Stimulated activated CD4-positive, alpha-beta T cell treated with anti-CD3 and anti-CD28 coated beads, Interleukin-12 subunit alpha, Interleukin-12 subunit beta, amount 100 ng/mL, for 4 hours (primary cell): ENCODE results near the gene MED26.

ENCODE experiments used
- DNase-seq: peaks from one replicate; pipeline ENCODE4 v3.0.0-alpha.2; 2020

The MED26 gene

GRCh38 chr19:16649734-16650133, 21.7 kb upstream of the MED26 start:
- DNase-seq = no peak

DNA sequence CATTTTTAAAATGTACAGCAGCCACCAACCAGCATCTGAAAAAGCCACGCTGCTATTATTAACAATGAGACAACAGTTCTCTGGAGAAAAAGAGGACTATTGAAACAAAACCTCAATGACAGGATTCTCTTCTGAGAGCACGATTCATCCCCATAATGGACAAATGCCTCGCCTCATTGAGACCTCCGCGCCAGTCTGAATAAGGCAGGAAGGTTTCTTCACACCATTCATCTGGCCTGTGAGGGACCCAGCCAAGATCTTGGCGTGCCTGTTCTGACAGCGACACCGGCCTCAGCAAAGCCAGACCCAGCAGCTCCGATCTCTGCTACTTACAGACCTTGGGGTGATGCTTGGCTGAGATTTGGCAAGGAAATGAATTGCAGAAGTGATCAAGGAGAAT, 17.1 kb upstream of the MED26 start:
- DNase-seq = no peak

DNA sequence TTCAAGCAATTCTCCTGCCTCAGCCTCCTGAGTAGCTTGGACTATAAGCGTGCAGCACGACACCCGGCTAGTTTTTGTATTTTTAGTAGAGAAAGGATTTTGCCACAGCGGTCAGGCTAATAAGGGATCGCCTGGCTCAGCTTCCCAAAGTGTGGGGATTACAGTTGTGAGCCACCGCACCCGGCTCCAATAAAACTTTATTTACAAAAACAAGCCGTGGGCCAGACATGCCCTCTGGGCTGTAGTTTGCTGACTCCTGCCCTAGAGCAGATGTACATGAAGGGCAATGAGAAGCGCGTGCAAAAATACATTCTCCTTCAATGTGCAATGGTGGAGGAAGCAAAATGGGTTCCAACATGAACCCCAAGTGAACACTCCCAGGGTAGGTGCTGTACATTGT, 13.7 kb upstream of the MED26 start:
- no peak for DNase-seq

DNA sequence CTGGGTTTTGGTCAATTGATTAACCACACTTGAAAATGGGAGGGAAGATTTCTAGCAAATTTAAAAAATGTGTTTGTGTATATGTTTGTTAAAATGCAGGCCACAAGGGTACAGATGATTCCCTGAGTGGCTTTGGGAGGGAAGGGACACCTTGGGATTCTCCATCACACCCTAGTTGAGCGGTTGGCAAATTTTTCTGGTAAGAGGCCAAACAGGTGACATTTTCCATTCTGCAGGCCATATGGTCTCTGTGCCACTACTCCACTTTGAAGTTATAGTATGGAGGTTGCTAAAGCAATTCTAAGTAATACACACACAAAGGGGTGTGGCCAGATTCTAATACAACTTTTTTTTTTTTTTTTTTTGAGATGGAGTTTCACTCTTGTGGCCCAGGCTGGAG, 12.9 kb upstream of the MED26 start:
- DNase-seq = no peak

DNA sequence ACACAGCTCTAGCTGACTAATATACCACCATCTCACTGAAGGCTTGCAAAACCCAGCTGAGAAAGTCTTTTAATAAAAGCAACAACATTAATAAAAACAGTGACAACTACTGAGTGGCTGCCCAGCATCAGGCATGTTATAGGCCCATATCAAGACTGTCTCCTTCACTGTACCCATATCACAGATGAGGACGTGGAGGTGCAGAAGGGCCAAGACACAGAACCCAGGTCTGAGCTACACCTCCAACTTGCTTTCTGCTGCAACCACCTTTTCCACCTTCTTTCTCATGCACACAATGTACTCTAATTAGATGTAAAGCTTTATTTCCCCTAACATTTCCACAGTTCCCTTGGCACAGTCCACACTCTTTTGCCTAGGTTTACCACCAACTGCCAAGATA, 10.7 kb upstream of the MED26 start:
- no peak for DNase-seq

DNA sequence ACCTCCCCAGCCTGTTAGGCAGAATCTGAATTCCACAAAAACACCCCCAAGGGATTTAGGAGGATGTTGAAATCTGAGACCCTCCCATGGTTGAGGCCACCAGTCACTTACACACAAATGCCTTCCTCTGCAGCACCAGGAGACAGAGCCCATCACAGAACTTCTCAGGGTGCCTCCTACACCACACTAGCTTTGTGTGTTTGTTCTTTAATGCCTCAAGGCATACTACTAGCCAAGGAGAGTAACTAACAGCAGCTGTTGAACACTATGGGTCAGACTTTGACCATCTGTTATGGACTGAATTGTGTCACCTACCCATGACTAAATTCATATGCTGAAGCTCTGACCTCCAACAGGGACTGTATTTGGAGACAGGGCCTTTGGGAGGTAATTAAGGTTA, 9.5 kb upstream of the MED26 start:
- DNase-seq = no peak

- DNase-seq = no peak
Observed at GRCh38 chr19:16631465-16631864, 3.5 kb upstream of the MED26 start.

- DNase-seq = no peak
Observed at GRCh38 chr19:16628984-16629691, 1.1 kb upstream of the MED26 start.

DNA sequence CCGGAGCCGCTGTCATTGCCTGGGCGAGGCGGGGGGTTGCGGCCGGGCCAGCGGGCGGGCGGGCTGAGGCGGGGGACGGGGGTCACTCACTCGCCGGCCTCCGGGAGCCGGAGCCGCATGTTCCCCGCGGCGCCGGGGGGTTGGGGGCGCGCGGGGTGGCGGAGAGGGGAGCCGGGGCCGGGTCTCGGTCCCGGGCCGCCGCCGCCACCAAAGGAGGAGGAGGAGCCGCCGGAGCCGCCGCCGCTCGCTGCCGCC, 149 bp downstream of the MED26 start:
- DNase-seq = no peak

DNA sequence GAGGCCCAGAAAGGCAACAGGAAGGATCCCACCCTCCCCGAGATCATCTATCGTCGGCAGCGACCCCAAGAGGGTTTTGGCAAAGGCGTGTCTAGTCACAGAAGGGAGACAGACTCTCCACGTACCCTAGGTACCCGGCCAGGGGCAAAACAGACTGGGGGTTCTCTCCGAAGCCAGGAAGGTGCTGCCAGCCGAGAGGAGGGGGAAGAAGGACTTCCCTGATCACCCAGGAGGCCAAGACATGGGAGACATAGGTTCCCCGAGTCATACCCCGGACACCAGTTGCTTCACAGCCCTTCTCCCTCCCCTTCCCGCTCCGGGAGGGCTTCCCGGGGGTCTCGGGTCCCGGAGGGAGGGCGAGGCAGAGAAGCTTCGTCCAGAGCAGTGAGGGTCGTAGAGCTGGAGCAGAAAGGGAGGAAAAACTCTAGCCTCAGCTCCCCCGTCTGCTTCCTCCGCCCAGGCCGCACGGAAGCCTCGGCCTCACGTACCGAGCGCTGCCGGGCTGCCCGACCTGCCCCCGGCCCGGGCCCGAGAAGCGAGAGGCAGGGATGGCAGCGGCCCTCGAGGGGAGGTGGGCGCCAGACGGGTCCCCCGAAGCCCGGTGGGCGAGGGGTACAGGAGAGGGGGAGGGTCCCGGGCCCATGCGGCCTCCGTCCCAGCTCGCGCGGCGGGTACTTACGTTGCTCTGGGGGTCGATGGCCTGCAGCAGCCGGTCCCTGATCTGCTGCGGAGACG, 644 bp downstream of the MED26 start:
- DNase-seq = no peak

DNA sequence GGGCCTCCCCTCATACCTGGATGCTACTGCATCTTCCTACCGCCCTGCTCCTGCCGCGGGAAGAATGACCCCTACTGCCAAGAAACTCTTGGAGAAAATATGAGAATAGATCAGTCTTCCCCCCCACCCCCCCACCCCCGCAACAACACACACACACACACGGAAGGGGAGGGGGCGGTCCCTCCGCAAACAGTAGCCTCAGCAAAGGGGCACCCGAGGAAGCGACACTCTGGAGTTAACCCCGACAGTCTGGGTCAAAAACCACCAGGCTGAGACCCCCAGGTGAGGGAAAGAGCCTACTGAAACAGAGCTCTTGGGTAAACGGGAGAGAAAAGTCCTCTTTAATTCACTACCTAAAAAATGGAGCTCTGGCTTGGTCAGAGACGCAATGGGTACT, 1.2 kb downstream of the MED26 start:
- peak; percentile 10 for DNase-seq

- DNase-seq = no peak
Observed at GRCh38 chr19:16625163-16625958, 2.6 kb downstream of the MED26 start.

- no peak for DNase-seq
Observed at GRCh38 chr19:16624236-16624635, 3.8 kb downstream of the MED26 start.

- DNase-seq = no peak
Observed at GRCh38 chr19:16623576-16623975, 4.4 kb downstream of the MED26 start.

DNA sequence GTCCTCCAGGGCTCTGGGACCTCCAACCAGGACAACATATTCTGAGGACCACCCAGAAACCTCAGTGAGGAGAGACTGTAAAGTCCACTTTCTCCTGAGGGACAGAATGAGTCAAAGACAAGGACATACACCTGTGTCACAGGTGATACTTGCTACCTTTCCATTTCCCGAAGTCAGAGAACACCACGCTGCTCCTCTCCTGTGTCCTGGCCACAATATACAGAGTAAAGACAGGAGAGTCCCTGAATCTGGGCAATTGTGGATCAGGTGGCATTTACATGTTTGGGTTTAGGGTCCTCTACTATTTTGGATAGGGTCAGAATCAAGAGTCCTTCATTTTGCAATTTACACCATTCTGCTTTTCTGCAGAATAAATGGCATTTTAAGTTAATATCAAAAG, 4.9 kb downstream of the MED26 start:
- no peak for DNase-seq

DNA sequence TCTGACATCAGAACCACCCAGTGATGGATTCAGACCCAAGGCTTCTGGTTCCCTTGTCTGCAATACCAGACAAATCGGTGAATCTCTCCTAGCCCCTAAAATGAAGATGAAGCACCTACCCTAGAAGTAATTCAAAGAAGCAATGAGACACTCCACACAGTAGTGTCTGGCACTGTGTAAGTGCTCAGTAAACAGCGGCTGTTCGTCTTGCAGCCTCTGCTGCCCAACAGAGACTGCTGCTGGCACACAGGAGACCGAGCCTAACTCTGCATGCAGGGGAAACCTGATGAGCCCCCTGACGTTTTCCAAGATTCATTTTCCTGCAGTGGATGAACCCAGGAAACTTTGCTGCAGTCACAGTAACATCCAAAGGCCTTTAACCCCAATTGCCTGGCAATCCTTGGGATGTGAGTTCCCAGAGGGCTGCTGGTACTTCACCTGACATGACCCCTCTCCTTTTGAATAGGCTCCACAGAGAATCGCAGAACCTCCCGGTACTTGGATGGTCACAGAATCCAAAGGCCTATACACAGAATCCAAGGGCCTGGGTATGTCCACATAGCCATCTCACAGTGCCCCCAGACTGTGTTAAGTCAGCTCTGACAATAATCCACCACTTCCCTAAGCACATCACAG, 6.7 kb downstream of the MED26 start:
- no peak for DNase-seq

GRCh38 chr19:16620584-16620983, 7.4 kb downstream of the MED26 start:
- no peak for DNase-seq

DNA sequence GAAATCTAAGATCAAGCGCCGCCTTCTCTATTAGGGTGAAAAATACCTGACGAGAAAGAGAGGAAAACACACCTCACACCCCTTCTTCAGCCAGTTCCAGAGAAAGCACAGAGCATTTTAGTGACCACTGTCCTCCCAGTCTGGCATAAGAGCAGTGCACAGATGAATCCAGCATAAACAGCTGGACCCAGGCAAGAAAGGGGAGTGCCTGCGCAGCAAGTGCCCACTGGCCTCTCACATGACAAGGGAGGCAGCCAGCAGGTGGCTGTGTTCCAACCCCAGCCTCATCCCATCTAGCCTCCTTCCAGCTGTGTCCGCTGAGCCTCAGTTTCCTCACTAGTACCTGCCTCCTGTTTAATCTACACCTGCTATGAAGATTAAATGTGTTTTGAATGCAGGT, 8.0 kb downstream of the MED26 start:
- no peak for DNase-seq

- DNase-seq = no peak
Observed at GRCh38 chr19:16619457-16619856, 8.5 kb downstream of the MED26 start.

- no peak for DNase-seq
Observed at GRCh38 chr19:16618248-16618647, 9.8 kb downstream of the MED26 start.

GRCh38 chr19:16615808-16616207, 12.2 kb downstream of the MED26 start:
- DNase-seq = no peak

GRCh38 chr19:16614941-16615340, 13.1 kb downstream of the MED26 start:
- DNase-seq = no peak

DNA sequence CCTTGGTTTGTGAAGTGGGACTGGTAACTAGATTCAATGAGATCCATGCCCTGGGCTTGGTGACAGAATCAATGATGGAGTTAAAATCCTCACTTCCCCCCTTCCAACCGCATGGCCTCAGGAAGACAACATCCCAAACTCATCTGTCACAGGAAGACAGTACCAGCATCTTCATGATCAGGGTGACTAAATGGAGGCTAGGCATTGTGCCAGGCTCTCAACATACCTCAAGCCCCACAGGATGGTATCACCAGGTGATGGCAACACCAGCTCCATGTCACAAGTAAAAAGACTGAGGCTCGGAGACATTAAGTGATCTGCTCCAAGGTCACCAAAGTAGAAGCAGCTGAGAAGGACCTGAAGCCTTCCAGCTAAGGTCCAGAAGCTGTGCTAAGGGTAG, 14.2 kb downstream of the MED26 start:
- DNase-seq = no peak

- DNase-seq = no peak
Observed at GRCh38 chr19:16612636-16613035, 15.4 kb downstream of the MED26 start.
